C4-2B (cell line): ENCODE data around the gene B9D2.

ENCODE experiments used
- ZFX ChIP-seq: fragments of 450-650 bp; IDR thresholded peaks from 2 replicates; pipeline ENCODE4 v1.6.1; 2017
- TF ChIP-seq, protein P1 (sequence below): fragments of 450-650 bp; conservative IDR thresholded peaks from 2 replicates; pipeline ENCODE4 v1.5.1; 2017; ENCODE audit warnings: mild to moderate bottlenecking

DNA sequence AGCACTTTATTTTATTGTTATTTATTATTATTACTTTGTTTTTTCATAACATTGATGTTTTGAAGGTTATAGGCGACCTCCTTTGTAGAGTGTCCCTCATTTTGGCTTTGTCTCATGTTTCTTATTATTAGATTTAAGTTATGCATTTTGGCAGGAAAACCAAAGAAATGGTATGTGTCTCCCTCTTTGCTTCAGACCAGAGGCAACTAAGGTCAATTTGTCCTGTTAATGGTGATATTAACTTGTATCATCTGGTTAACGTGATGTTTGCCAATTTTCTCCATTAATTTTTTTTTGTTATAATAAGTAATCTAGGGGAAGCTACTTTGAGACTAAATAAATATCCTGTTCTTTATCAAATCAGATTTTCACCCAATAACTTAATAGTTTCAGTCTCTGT, 8.6 kb upstream of the B9D2 start:
- TF ChIP-seq, protein P1, sequence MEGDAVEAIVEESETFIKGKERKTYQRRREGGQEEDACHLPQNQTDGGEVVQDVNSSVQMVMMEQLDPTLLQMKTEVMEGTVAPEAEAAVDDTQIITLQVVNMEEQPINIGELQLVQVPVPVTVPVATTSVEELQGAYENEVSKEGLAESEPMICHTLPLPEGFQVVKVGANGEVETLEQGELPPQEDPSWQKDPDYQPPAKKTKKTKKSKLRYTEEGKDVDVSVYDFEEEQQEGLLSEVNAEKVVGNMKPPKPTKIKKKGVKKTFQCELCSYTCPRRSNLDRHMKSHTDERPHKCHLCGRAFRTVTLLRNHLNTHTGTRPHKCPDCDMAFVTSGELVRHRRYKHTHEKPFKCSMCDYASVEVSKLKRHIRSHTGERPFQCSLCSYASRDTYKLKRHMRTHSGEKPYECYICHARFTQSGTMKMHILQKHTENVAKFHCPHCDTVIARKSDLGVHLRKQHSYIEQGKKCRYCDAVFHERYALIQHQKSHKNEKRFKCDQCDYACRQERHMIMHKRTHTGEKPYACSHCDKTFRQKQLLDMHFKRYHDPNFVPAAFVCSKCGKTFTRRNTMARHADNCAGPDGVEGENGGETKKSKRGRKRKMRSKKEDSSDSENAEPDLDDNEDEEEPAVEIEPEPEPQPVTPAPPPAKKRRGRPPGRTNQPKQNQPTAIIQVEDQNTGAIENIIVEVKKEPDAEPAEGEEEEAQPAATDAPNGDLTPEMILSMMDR: no peak
- no peak for TF ChIP-seq ZFX
